GDM1 (cell line): ENCODE measurements around the gene RASGRP2.
A peak's percentile ranks its signal among the peaks of the same experiment; 100 is the strongest.

Experiments used
- DNase-seq: peaks from one replicate; lab custom pipeline; 2025; lab: John Stamatoyannopoulos, UW

RASGRP2 gene

DNA sequence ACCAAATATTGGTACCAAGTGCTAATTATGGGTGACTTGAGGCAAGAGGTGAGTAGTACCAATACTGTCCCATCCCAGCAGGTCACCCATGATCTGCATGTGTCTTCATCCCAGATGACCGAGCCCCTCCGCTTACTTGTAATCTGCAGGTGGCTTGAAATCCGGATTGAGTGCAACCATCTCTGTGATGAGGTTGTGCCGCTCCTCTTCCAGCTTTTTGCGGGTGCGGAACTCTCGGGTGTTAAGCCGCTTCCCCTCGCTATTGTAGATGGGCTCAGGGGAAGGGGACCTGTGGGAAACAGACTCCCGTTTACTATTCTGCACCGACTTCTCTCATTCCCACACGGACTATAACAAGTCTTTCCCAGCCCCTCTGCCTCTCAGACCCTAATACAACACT is 26.2 kb upstream of the RASGRP2 start:
- no peak for DNase-seq

DNA sequence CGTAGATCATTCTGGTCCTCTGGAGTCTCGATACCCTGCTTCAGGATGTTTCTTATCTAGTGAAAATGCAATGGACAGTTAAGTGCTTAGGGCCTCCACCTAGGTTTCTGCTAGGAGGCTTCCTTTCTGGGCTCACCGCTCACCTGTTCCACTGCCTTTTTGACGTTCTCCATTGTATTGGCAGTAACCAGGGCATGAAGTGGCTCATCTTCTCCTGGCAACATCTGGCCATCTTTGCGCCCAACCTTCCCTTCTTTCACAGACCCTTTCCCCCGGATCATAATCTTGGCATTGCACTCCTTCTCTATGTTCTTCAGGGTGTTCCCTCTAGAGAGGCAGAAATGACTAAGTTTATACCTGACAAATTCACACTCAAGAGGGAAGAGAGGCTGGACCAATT is 25.3 kb upstream of the RASGRP2 start:
- no peak for DNase-seq

DNA sequence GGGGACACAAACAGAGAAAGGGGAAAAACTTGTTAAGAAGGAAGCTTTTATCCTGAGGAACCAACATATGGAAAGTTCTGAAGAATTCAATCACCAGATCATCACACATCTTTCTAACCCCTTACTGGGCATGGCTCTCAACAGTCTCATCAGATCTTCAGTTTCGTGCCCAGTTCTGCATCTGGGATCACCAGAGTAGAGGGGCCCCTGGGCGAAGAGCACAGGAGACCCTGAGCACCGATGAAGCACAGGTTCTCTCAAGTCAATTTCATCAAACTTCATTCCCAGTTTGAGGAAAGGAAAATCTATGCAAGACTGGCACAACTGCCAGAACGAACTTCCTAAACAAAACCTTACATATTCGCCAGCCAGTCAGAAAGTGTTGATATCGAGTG is 24.4 kb upstream of the RASGRP2 start:
- no peak for DNase-seq

DNA sequence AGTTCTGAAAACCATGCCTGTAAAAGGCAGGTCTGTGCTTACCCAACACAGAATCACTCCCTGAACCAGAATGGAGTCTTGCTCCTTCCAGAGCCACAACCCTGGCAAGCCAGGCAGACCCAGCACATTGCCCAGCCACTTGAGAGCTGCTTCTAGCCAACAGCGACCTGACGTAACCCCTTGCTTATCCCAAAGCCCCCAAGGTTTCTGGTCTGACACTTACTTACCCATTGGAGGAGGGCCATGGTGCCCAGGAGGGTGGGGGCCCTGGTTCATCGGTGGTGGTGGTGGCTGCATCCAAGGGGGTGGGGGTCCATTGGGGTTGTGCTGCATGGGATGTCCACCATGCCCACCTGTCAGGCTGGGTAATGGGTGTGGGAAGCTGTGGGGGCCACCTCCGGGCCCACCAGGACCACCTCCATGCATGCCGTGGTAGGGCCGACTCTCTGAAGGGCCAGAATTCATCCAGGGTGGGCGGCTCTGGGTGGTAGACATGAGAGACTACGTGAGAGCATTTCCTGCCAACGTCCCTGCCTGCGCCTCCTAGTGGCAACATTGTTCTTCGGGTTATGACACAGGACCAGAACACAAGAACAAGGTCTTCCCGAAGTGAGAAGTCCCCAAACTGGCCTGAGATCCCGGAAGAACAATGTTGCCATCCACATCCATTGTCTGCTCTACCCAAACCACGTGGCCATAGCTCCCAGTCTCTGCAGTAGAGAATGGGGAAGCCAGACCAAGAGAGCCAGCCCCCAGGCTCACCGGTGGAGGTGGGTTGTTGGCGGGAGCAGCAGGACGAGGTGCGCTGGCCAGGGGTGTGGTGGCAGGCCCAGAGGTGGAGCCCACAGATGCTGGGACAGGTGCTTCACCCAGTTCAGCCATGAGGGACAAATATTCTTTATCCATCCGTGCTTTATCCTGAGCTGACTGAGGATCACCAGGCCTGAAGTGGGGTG is 23.7 kb upstream of the RASGRP2 start:
- peak; percentile 46 for DNase-seq

DNA sequence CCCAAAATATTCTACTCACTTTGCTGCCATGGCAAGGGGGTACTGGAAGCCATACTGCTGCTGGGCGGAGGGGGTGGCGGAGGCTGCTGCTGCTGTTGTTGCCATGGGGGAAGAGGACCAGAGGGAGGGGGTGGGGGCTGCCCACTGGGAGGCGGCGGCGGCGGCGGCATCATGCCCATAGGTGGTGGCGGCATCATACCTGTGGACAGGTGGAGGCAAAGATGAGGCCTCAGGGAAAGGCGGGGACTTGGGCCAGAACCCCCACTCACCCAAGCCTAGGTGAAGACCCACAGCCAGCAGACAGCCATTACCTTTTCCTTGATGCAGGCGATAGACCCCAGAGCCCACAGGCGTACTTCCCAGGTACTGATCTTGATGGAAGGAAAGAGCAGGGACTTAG is 22.9 kb upstream of the RASGRP2 start:
- no peak for DNase-seq

DNA sequence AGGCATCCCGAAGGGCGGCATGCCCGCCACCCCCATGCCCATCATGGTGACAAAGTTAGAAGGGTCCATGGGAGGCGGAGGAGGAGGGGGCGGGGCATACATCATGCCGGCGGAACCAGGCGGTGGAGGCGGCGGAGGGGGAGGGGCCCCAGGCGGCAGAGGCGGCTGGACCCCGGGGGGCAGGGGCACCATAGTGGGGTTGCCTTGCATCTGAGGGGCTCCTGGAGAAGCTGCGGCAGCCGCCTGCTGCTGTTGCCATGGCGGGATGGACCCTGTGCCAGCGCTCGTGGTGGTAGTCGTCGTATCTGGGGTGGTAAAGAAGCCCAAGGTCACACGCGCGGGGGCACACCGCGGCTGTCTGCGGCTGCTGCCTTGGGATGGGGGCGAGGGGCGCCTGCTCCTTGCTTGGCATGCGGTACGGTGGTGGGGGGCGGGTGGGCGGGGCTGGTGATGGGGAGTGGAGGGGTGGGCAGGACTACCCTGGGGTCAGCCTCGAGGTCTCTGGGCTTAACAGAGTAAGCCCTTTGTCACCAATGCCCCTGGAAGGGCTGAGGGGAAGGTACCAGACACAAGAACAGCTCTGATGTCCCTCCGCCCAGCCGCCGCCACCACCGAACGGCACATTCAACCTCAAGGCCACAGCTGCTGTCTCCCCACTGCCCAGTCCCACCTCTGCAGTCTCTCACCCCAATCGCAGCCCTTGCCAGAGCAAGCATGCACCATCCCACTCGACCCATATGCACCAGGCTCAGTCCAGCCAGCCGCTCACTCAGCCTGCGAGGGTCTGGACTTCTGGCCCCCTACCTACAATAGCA is 22.1 kb upstream of the RASGRP2 start:
- DNase-seq: no peak

DNA sequence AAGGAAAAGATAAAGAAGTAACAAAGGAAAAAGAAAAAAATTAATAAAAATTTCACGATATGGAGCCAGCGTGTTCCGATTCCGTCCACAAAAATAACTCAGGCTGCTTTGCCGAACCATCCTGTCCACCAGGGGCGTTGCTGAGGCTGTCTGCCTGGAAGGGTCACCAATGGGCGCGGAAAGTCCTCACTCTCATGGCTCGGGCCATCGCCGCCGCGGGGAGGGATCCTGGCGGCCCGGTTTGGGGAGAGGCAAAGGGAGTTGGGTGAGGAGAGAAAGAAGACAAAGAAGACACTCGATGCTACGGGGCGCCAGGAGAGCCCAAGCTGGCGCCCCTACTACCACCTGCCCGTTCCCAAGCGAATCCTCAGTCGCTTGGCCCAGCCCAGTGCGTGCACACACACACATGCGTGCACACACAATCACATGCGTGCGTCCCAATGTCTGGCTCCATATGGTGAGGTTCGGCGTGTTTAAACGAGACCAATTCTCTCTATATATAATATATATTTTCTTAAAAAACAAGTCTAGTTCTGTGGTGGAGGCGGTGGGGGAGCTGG is 21.4 kb upstream of the RASGRP2 start:
- no peak for DNase-seq

DNA sequence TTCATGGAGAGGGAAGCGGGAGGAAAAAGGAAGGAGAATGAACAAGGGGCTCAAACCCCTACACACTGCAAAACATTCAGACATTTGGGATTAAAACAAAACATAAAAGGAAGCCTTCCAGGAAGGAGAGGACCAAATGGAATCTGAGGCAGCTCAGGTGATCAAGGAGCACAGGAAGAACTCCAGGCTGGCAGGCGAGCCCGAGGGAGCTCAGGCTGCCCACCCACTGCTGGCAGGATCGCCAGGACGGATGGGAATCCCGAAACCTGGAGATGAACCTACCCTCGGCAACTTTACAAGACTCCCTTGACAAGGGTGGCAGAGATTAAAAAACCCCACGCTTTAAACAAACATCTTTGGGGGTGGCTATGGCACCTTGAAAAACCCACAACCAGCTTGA is 20.8 kb upstream of the RASGRP2 start:
- no peak for DNase-seq

DNA sequence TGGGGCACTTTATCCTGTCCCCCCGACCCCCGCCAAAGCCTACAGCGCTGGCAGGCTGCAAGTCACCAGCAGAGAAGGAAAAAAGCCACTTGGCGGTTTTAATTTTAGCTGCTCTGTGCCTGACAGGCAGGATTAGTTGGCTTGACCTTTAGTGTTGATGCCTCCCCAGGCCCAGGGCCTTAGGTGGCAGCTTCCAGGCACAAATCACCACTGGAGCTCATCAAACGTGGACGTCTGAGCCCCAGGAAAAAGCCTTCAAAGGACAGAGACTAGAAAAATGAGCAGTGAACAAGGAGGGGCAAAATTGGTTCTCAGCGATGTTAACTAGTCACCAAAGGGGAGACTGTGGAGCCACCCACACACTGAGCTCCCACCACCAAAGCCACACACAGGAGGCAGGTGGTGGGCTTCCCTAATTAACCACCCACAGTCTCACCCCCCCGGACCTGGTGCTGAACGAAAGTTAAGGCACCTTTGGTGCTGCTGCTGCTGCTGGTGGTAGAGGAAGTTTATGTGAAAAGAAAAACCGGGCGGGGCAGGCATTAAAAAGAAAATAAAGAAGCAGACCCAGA is 20.2 kb upstream of the RASGRP2 start:
- DNase-seq: no peak

DNA sequence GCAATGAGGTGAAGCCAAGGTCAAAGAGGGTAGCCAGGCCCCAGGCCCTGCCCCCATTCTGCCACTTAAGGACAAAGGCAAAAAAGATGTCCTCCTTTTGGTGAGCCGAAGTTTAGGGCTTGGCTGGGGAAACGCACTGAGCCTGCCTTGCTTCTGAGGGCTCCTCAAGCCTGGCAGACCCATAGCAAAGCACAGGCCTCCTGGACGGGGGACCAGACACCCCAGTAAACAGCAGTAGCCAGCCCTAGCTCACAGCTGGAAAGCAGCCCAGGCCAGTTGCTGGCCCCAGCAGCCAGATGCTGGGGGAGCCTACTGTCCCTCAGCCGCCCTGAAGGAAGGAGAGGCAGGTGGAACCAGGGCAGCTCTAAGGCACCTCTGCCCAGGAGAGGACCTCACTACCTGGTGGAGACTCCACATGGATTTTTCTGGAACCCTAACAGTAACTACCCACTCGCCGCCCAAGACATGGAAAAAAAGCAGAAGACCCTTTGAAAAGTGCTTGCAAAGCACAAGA is 19.6 kb upstream of the RASGRP2 start:
- no peak for DNase-seq

DNA sequence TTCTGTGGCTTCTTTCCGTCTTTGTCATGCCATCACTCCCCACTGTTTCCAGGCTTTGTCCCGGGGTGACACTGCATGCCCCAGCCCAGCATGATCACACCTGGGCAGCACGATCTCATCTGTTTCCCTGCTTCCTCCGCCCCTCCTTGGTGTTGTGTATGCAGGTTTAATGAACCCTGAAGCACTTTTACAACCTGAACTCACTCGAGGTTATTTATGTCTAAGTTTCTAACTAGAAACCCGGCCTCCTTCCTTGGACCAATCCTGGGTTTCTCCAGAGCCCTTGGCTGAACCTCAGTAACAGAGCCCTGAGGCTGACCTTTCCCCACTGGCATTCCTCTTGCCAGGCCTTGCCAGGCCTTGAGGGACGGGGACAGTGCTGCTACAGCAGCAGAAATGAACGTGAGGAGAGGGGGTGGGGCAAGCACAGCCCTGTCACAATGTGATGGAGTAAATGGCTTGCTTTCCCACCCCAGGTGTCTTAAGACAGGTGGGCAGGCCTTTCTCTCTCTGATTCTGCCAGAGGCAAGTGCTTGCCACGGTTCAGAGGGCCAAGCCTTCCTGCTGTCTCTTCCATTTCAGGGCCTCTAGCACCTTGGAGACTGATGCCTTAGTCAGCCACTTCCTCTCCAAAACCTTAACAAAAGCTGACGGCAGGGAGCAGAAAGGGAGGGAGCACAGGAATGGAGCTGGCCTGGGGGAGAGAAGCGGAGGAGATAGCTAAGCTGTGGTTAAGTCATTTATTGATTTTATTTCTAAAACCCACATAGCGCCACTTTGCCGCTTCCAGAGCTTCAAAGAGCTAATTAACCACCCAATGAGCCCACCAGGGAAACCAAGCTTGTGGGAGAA is 19.0 kb upstream of the RASGRP2 start:
- DNase-seq: peak; percentile 29

DNA sequence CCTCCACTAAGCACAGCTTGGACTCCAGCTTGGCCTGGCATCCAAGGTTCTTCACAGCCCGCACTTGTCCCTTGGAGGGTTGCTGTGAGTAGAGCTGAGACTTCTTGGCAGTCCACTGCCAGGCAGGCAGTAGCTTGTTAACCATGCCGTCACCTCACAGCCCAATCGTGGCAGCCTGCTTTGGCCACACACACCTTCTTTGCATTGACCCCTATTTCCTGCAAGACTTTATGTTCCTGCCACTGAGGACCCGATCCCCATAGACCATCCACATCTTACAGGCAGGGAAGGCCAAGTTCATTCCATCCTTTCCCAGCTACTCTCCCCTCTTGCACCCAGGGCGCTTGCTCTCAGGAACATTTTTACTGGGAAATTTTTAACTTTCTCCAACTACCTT is 18.3 kb upstream of the RASGRP2 start:
- DNase-seq: no peak

DNA sequence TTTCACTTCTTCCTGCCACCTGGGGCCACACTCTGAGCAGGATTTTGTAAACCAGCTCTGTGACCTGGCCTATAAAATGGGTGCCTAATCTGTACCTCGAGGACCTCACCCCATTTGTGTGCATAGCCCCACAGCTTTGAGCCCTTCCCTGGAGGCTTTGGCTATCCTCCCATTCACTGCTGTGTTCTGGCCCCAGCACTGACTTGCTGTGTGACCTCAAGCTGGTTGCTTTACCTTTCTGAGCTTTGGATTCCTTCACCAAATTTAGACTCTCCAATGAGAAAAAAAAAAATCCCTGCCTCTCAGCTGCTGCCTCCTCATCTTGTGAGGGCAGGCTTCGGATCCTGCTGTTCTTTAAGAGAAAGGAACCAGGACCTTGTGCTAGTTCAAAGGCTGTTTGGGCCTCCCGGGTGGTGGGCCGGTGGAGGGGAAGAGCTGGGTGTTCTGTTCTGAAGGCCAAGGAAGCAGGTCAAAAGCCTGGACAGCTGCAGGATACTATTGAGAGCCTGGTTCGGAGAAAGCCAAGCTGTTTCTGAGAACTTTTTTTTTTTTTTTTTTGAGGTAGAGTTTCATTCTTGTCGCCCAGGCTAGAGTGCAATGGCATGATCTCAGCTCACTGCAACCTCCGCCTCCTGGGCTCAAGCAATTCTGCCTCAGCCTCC is 16.9 kb upstream of the RASGRP2 start:
- no peak for DNase-seq

DNA sequence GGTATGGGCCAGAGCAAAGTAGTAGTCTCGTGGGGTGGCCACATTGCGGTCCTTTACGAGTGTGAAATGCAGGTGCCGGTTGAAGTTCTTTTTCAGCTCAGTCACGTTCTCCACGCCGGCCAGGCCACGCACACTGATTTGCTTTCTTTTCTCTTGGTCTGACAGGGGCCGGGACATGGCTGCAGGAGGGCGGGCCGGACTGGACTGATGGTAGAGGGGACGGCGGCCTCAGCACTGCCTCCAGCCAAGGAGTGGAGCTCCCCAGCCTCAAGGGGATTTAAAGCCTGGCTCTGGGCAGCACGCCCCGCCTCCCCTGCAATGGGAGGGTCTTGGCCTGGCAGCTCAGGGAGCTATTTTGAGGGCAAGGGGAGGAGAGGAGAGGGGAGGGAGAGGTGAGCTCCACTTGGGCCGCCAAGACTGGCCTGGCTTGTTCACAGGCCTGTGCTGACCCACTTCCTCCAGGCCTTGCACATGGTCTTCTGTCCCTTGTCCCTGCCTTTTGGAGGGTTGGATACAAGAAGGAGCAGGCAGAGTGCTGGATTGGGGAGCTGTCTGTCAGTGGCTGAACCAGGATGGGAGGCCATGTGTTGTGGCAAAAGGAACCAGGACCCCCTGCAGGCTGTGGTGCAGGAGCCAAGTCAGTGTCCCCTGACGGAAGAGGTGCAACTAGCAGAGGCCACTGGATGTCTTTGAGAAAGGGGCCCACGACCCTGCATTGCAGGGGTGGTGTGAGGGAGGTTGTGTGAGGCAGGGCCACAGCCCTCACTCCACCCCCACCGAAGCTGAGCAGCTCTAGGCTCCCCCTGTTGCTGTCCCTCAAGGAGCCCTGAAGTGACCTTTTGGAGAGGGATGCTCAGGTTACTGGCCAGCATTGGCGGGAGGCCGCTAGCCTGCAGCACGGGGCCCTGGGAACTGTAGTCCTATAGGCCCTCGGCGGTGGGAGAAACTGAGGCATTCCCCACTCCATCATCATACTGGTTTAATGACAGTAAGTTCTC is 16.1 kb upstream of the RASGRP2 start, which contains the start of gene PYGM:
Gene PYGM (minus strand): TSS at position 253 of the 998 bp plus-strand sequence. CDS start 76 bp downstream, at position 177.
- DNase-seq: no peak

DNA sequence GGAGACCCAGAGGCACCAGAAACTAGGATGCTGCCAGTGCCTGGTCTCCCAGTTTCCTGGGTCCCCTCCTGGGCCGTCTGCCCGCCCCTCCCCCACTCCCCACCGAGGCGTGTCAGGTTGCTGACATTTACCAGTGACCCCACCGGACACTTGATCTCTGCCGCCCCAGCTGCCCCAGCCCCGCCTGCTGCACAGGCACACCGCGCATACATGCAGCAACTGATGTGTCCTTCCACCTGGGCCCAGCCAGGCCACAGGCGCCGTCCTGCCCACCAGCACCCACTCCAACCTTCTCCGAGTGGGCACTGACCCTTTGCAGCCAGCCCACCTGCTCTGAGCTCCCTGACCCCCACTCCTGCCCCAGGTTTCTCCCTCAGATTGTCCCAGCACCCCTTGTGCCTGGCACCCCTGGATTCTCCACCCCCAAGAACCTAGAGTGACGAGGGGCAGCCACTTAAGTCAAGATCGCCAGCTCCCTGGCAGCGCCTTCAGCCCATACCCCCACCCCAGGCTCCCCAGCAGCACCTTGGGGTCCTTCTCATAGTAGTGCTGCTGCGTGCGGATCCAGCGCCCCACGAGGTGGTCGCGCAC is 15.3 kb upstream of the RASGRP2 start:
- no peak for DNase-seq

DNA sequence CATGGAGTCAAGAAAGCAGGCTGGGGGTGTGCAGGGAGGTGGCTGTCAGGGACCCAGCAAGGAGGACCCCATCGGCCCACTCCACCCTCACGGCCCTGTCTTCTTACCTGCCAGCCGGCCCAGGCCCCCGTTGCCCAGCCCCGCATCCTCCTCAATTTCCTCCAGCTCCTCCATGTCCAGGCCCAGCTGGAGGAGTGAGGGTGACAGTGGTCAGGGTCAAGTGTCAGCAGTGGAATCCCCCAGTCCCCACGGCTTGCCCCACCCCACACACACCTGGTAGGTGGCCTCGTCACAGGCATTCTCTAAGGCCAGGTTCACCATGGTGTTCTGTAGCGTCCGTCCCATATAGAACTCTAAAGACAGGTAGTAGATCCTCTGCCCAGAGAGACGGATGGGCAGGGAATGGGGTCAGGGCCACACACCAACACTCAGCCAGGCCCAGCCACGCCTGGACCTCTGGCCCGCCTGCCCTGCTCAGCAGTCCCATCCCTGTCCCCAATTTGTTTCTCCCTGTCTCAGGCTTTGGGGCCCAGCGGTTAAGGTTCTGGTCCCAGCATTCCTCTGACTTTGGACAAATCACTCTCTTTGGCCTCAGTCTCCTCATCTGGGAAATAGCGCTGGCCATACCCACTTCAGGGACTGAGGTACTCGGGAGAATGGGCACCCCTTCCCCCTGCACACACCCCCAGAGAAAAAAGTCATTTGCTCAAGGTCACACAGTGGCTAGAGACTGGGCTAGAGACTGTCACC is 14.6 kb upstream of the RASGRP2 start:
- no peak for DNase-seq

DNA sequence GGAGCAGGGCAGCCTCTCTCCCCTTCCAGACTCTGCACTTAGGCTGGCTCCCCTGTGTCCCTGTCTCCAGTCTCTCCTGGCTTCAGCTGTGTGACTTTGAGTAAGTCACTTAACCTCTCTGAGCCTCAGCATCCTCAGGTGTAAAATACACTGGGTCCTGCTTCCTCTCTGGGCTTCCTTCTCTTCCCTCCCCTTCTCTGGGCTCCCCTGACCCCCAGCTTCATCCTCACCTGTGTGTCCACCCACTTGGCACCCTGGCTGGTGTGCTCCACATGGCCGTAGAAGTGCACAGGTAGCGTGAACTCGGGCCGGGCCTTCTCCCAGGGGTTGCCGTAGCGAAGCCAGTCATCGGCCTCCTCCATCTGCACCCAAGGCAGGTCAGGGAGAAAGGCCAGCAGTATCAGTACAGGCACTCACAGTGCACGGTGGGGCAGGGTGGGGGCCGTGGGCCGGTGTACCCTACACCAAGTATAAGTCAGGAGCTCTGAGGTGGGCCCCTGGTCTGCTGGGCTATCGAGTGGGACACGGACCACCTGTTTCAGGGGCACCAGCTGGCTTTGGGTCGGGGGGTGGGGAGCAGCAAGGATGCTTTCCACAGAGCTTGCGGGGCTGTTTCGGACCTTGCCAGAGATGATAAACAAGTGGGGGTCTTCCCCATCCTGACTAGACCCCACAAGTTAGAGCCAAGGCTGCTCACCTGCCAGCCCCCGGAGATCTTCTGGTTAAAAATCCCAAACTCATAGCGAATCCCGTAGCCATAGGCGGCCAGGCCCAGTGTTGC is 13.8 kb upstream of the RASGRP2 start:
- DNase-seq: no peak
